Renal cortical epithelial cell (primary cell): Measurements from ENCODE around the gene BIRC6. TPM values are rescaled to one million over a fixed set of nuclear protein-coding genes. Genes with fewer than 3 reads are reported as not detected.
"Not testable (repeated sequence)": the region's sequence is repeated elsewhere in the genome, so short reads cannot be mapped to it uniquely, and the experiment has no call there.

Source experiments
- DNase-seq: peaks from one replicate; pipeline ENCODE4 v3.0.0-alpha.2; 2011; ENCODE audit warnings: low read depth
- total RNA-seq: library from RNA; depleted of rRNA; stranded (reverse); fragments of >200 nt; gene quantifications from 2 replicates; pipeline ENCODE4 v1.2.3, GENCODE V29; 2014

BIRC6 gene
- total RNA-seq, 1 donor from 2014 or later, result 290 TPM

DNA sequence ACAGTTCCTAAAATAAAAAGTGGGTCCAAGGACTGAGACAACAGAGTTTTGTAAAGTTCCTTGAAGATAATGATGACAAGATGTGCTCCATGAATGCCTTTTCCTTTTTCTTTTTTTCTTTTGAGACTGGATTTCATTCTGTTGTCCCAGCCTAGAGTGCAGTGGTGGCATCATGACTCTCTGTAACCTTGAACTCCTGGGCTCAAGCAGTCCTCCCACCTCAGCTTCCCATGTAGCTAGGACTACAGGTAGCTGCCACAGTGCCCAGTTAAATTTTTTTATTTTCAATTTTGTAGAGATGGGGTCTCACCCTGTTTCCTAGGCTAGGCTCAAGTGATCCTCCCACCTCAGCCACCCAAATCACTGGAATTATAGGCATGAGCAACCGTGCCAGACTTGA, 254.9 kb downstream of the BIRC6 start:
- DNase-seq, result no peak

DNA sequence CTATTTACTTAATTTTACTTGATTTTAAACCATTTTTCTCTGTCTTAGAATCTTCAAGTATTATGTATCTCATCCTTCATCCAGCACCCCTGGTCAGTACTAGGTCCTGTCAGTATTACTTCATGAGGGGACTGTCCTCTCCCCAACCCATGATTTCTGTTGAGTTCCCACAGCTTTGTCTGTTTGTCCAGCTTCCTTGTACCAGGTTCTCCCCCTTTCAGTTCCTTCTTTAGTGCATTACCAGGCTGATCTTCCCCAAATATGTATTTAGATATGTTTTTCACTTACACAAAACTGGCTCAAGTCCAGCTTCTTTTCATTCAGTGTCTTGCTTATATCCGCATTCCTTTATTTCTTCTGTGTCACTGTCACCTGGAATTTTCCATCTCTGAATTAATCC, 257.3 kb downstream of the BIRC6 start:
- DNase-seq, result no peak

GRCh38 chr2:32617599-32618189, 260.9 kb downstream of the BIRC6 start:
- no peak for DNase-seq

- DNase-seq, result no peak
Observed at GRCh38 chr2:32622570-32623310, 265.9 kb downstream of the BIRC6 start.

DNA sequence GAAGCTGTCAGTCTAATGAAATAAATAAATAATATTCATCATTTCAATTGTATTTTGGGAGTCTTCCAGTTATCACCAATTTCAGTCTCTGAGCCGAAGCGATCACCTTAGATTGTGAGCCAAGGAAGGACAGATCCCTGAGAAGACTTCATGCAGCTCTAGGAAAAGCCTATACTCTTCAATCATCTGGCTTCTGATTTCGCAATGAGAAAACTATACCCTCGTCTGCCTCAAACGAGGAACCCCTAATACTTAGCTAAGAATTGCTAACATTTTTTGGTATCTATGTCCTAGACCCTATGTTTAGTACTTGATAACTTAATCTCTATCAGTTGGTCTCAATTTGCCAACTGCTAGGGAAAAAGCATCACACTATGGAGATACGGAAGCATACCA, 266.5 kb downstream of the BIRC6 start:
- DNase-seq, result no peak

DNA sequence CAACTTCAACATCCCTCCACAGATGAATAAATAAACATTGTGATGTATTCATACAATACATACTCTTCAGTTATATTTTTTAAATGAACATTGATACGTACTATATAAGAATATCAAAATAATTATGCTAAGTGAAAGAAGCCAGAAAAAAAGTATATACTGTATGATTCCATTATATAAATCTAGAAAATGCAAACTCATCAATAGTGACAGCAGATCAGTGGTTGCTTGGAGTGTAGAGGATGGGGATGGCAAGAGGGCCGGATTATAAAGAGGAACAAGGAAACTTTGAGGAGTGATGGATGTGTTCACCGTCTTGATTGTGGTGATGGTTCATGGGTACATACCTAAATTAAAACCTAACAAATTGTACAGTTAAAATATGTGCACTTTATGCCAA, 268.0 kb downstream of the BIRC6 start:
- no peak for DNase-seq

DNA sequence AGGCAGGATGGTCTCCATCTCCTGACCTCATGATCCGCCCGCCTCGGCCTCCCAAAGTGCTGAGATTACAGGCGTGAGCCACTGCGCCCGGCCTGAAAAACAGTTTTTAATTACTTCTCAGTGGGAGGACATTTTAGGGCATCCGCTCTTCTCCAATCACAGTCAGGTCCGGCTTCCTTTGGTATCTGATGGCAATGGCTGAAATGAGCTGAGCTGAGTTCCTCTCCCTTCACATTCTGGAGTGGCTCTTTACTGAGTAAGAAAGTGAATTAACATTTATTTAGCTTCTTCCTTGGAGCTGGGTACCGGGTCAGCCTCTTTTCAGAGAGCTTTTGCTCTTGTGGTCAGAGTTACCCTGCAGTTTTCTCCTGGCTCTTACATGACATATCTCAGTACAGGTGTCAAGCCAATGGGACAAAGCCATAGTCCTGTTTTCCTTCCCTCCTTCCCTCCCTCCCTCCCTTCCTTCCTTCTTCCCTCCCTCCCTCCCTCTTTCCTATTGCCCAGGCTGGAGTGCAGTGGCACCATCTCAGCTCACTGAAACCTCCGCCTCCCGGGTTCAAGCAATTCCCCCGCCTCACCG, 269.9 kb downstream of the BIRC6 start:
- DNase-seq, result no peak

DNA sequence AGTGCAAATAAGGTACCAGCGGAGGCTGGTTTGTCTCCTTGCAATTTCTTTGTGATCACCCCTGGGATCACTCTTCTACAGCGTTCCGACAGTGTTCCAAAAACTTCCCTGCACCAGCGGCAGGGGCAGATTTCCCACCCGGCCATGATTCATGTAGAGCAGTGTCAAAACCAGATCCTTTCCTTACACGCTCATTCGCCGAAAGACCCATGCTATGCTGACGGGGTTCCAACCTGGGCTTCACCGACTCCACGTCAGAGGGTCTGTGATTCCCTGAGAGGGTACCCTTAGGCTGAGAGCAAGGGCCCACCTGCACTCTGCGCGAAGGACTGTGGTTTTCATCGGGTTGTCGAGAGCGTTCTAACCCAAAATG, 270.6 kb downstream of the BIRC6 start:
- peak; percentile 50 for DNase-seq

GRCh38 chr2:32627814-32628579, 271.2 kb downstream of the BIRC6 start, which contains the start of gene TTC27:
Gene TTC27, plus strand, starts transcription at chr2:32628050. Its CDS starts 243 bp downstream, at chr2:32628293.
- DNase-seq, result peak; percentile 92

DNA sequence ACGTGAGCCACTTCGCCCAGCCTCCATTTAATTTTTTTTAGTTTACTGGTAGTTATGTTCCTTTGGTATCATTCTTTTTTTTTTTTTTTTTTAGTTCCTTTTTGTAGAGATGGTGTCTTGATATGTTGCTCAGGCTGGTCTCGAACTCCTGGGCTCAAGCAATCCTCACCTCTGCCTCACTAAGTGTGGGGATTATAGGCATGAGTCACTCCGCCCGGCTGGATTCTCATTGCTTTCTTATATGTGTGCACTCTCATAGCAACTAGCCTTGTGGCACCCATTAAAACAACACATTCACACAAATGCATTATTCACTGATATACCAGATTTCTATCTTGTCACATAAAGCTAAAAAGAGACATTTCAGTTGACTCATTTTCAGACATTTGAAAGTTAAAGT, 275.3 kb downstream of the BIRC6 start:
- peak; percentile 37 for DNase-seq

- DNase-seq, result no peak
Observed at GRCh38 chr2:32633040-32633439, 276.2 kb downstream of the BIRC6 start.

- not testable (repeated sequence) for DNase-seq
Observed at GRCh38 chr2:32638548-32638947, 281.7 kb downstream of the BIRC6 start.

DNA sequence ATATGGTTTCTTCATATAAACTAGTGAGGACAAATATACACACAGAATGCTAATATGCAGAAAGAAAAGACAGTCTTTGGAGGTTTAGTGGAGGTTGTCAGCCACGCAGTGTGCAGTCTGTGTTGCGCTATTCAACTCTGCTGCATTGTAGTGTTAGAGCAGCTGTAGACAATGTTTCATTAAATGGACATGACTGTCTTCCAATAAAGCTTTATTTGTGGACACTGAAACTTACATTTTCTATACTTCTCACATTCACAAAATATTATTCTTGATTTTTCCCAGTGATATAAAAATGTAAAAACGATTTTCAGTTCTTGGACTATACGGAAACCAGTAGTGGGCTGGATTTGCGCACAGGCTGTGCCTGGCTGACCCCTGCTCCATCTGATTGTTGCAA, 284.4 kb downstream of the BIRC6 start:
- no peak for DNase-seq

GRCh38 chr2:32647180-32647651, 290.4 kb downstream of the BIRC6 start:
- no peak for DNase-seq

- DNase-seq, result no peak
Observed at GRCh38 chr2:32652555-32653209, 295.9 kb downstream of the BIRC6 start.

DNA sequence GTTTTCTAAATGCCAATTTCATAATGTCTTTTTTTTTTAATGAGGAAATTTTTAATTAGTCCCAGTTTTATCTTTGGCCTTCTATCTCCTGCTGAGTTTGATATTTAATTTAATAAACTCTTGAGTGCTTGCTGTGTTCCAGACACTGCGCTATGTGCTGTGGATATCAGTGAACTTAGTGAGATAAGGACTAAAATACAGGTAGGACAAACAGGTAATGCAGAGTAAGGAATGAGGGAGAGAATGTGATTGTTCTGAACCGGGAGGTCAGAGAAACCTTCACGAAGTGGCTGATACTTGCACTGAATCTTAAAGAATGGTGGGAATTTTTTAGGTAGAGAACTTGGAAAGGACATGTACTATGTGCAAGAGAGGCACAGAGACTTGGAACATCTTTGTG, 299.2 kb downstream of the BIRC6 start:
- DNase-seq, result no peak

- no peak for DNase-seq
Observed at GRCh38 chr2:32663864-32664263, 307.0 kb downstream of the BIRC6 start.

GRCh38 chr2:32666704-32667103, 309.9 kb downstream of the BIRC6 start:
- DNase-seq, result no peak

DNA sequence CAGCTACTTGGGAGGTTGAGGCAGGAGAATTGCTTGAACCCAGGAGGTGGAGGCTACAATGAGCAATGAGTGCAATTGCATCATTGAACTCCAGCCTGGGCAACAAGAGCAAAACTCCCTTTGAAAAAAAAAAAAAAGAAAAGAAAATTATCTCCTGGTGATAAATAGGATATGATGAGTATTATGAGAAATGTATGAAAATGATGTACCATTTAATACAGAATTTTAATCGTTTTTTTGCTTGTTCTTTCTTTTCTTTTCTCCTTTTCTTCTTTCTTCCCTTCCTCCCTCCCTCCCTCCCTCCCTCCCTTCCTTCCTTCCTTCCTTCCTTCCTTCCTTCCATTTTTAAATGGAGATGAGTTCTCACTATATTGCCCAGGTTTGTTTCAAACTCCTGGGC, 311.4 kb downstream of the BIRC6 start:
- DNase-seq, result no peak
